Thyroid gland (tissue), 4 donors: ENCODE measurements around the gene LCN2.

ENCODE experiments used
- CTCF ChIP-seq, 6 experiments: fragments of 200-600 bp in 3 of 6; fragments of 450-650 bp in 3 of 6; sonication (generic) in 3 of 6; IDR thresholded peaks; one replicate each; pipeline ENCODE4 v1.5.1; 2016 to 2019; ENCODE audit warnings: antibody characterized with exemption in 6 of 6, mild to moderate bottlenecking in 2 of 6, inconsistent platforms in 1 of 6, moderate library complexity in 1 of 6
- POLR2A ChIP-seq, 2 donors: fragments of 450-650 bp; IDR thresholded peaks; one replicate each; pipeline ENCODE4 v1.6.1; 2017; ENCODE audit warnings: antibody characterized with exemption in 2 of 2, mild to moderate bottlenecking in 2 of 2, moderate library complexity in 1 of 2

DNA sequence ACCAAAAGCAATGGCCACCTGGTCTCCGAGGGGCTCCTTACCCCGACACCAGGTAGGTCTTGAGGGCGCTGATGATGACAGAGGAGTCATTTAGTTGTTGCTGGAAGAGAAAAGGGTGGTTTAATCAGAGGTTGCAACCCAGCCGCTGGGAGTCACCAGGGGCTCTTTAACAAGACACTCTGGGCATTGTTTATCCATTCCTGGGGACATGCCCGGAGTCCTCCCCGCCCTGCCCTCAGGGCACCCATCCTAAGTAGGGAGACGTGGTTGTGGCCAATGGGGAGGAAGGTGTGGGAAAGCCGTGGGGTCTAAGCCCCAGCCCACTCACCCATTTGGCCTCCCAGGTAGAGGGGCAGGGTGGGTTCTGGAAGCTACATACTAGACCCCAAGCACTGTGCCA lies 24.8 kb upstream of the LCN2 start:
- TF ChIP-seq POLR2A (IDR thresholded peaks at IDR 0.05) (no peak), CTCF (IDR thresholded peaks at IDR 0.05) (no peak)
